GM08714 (cell line): Measurements from ENCODE around the gene TNFRSF18.
A peak's percentile ranks its signal among the peaks of the same experiment; 100 is the strongest.

Source experiments
- H3K4me3 ChIP-seq: fragments of 200-500 bp; sonication (Bioruptor generic); 2 replicates; pipeline ENCODE4 v1.5.1; 2014; ENCODE audit warnings: mild to moderate bottlenecking, low read length, inconsistent platforms
- ZNF274 ChIP-seq: IDR thresholded peaks from 2 replicates; pipeline ENCODE4 v1.6.1; 2012; ENCODE audit warnings: mild to moderate bottlenecking, low read depth, low read length

TNFRSF18 gene

DNA sequence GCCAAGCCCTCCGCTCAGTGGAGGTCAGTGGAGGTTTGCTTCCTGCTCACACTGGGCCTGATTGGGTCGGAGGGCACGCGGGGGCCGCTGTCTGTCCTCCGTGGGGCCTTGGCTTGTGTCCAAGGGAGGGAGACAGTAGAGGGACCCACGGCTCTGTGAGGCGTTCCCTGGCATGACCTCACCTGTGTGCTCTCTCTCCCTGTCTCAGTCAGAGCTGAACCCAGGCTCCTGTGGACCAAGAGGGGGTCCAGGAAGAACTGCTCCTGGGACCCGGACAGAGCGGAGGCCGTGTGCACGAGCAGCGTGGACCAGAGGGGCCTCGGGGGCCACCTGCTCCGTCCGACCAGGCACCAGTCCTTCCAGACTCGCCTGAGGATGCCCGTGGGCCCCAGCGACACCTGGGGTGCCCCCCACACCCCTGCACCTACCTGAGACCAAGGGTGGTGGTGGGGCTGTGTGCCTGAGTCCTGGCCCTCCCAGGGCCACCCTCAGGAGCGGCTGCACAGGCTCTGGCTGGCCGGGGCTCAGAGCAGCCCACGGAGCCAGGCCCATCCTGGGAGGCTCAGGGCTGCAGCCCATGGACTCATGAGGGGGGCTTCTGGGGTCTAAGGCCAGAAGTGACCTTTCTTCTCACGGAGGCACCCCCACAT lies 46.0 kb downstream of the TNFRSF18 start:
- no peak overlapping the region for H3K4me3 ChIP-seq
- TF ChIP-seq ZNF274: no peak

DNA sequence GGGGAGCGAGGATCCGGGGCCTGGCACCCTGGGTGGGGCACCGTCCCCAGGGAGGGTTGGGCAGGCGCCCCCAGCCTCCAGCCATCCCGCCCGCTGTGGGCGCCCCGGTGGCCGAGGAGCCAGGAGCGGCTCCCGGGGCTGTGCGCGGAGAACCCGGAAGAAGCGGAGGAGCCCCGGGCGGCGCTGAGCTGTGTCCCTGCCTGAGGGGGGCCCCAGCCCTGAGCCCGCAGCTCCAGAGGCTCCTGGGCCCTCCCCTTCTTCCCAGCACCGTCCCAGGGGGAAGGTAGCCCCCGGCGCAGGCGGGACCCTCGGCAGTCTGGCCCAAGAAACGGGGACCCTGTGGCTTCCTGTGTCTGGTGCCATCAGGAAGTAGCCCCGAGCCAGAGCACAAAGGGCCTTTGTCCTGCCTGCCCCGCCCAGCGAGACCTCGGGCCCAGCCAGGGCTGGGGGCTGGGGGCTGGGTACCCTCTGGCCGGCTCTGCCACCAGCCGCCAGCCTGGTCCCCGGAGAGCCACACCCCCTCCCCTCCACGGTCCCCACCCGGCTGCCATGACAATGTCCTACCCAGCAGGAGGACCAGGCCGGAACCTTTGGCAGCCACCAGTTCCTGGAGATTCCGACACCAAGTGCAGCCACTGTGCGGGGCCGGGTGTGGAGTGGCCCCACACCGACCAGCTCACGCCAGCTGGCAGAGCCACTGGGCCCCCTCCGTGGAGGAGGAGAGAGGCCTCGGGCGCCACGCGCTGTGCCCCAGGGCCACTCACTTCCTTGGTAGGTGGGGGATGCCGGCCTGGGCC lies 48.3 kb downstream of the TNFRSF18 start:
- peak overlapping the region; percentile 71; the same call in 1 of the 2 replicates for H3K4me3 ChIP-seq
- TF ChIP-seq ZNF274: no peak

DNA sequence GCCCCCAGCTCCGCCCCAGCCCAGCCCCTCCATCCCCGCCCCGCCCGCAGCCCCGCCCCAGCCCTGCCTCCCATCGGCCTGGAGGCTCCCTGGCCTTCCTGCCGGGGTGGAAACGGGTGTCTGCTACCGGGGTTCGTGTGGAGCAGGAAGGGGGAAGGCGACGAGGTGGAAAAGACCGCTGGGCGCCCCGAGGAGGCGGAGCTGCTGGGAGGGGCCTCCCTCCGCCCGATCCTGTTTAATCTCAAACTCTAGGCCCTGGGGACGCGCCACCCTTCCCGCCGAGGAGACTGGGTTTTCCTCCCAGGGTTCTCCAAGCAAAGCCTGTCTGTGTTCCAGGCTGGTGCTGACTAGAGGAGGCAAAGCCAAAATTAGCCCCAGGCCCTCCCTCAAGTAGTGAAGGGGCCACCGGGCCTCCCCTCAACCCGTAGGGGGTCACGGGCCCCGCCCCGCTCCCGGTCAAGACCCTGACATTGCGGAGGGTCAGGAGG lies 48.9 kb downstream of the TNFRSF18 start:
- peak overlapping the region; percentile 71; the same call in 1 of the 2 replicates for H3K4me3 ChIP-seq
- no peak for TF ChIP-seq ZNF274

- H3K4me3 ChIP-seq: no peak overlapping the region
- TF ChIP-seq ZNF274: no peak
Observed at GRCh38 chr1:1157033-1157365, 49.4 kb downstream of the TNFRSF18 start.

GRCh38 chr1:1156140-1157032 lies 50.0 kb downstream of the TNFRSF18 start:
- no peak for TF ChIP-seq ZNF274
- no peak overlapping the region for H3K4me3 ChIP-seq

DNA sequence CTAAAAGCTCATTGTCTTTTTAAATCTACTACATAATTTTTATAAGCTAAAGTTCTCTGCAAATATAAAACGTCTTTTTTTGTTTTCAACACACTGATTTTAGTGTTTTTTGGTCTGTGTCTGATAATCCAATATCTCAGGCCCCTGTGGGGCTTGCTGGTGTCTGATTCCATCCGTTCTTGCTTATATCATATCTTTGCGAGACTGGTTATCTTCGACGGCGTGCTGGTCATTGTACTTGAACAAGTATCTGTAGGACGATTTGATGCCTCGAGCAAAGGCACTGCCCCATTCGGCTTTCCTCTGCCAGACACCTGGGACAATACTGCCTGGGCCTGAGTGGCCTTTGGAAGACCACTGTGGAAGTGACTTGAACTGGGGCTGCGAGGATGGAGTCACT lies 51.1 kb downstream of the TNFRSF18 start:
- H3K4me3 ChIP-seq: no peak overlapping the region
- TF ChIP-seq ZNF274: no peak

- H3K4me3 ChIP-seq: no peak overlapping the region
- TF ChIP-seq ZNF274: no peak
Observed at GRCh38 chr1:1153874-1154273, 52.5 kb downstream of the TNFRSF18 start.
